HuH-7 (cell line): ENCODE data around the gene RGMA.

Source experiments
- DNase-seq: peaks from one replicate; pipeline ENCODE4 v3.0.0; 2011; ENCODE audit warnings: low spot score

RGMA gene

GRCh38 chr15:93088981-93089726 is at the start of gene RGMA:
RGMA (minus strand) TSS chr15:93089211; CDS start chr15:93088932, 279 bp downstream.
- no peak for DNase-seq

- no peak for DNase-seq
These were observed 47.6 kb upstream of the RGMA start for GRCh38 chr15:93136606-93137005.

GRCh38 chr15:93135997-93136397 is 47.0 kb upstream of the RGMA start:
- no peak for DNase-seq

GRCh38 chr15:93135459-93135858 is 46.4 kb upstream of the RGMA start:
- DNase-seq = no peak

GRCh38 chr15:93131485-93132095 is 42.6 kb upstream of the RGMA start:
- DNase-seq = no peak

GRCh38 chr15:93129702-93130488 is 40.9 kb upstream of the RGMA start:
- no peak for DNase-seq

- no peak for DNase-seq
These were observed 38.3 kb upstream of the RGMA start for GRCh38 chr15:93127286-93127685.

GRCh38 chr15:93126599-93126998 is 37.6 kb upstream of the RGMA start:
- DNase-seq = no peak

GRCh38 chr15:93126148-93126547 is 37.1 kb upstream of the RGMA start:
- DNase-seq = no peak

- DNase-seq = no peak
These were observed 35.1 kb upstream of the RGMA start for GRCh38 chr15:93124126-93124525.

GRCh38 chr15:93121973-93122910 is 33.2 kb upstream of the RGMA start:
- no peak for DNase-seq

GRCh38 chr15:93121107-93121506 is 32.1 kb upstream of the RGMA start:
- DNase-seq = no peak

- no peak for DNase-seq
These were observed 29.9 kb upstream of the RGMA start for GRCh38 chr15:93118904-93119303.

- DNase-seq = no peak
These were observed 22.4 kb upstream of the RGMA start for GRCh38 chr15:93111451-93111850.

- DNase-seq = no peak
These were observed 21.6 kb upstream of the RGMA start for GRCh38 chr15:93110502-93111040.

- DNase-seq = no peak
These were observed 20.5 kb upstream of the RGMA start for GRCh38 chr15:93109336-93110102.

GRCh38 chr15:93107646-93108045 is 18.6 kb upstream of the RGMA start:
- DNase-seq = no peak

- DNase-seq = no peak
These were observed 16.5 kb upstream of the RGMA start for GRCh38 chr15:93105485-93105884.

- no peak for DNase-seq
These were observed 14.8 kb upstream of the RGMA start for GRCh38 chr15:93103823-93104222.

GRCh38 chr15:93102211-93102610 is 13.2 kb upstream of the RGMA start:
- DNase-seq = no peak

- no peak for DNase-seq
These were observed 4.8 kb upstream of the RGMA start for GRCh38 chr15:93093765-93094164.
